Body of pancreas (tissue), 4 donors: ENCODE data around the gene UBA5. TPM values are rescaled to one million over a fixed set of nuclear protein-coding genes. Genes with fewer than 3 reads are reported as not detected.

ENCODE experiments used
- ATAC-seq: fragments of 150-250 bp; one replicate; pipeline ENCODE4 v1.9.1; 2016
- DNase-seq, 4 donors: peaks; one replicate each; pipeline ENCODE4 v3.0.0-alpha.2; 2019
- H3K27ac ChIP-seq, 4 donors: fragments of 200-600 bp; sonication (generic); 1 replicate in 3 of 4; 2 replicates in 1 of 4; pipeline versions ENCODE4 v1.5.1 to v1.6.1; 2016 to 2019; ENCODE audit warnings: mild to moderate bottlenecking in 1 of 4, mixed read lengths in 1 of 4, moderate library complexity in 1 of 4
- H3K27me3 ChIP-seq, 2 donors: fragments of 200-600 bp; sonication (generic); one replicate each; pipeline ENCODE4 v1.6.0; 2016; ENCODE audit warnings: mild to moderate bottlenecking in 1 of 2
- H3K36me3 ChIP-seq, 2 donors: fragments of 200-600 bp; sonication (generic); replicated peaks in 1 of 2; 2 replicates each; pipeline ENCODE4 v1.5.1; 2016; ENCODE audit warnings: low read depth in 2 of 2; ENCODE audit not compliant: insufficient read depth in 1 of 2
- H3K4me1 ChIP-seq: fragments of 200-600 bp; sonication (generic); one replicate; pipeline ENCODE4 v1.6.0; 2016
- H3K4me3 ChIP-seq, 2 donors: fragments of 200-600 bp; sonication (generic); 1 replicate in 1 of 2; 2 replicates in 1 of 2; pipeline ENCODE4 v1.5.1; 2016 to 2019
- H3K9me3 ChIP-seq, 3 donors: fragments of 200-600 bp; sonication (generic); 1 replicate in 2 of 3; 2 replicates in 1 of 3; pipeline ENCODE4 v1.5.1; 2016
- POLR2A ChIP-seq, 3 donors: fragments of 450-650 bp; IDR thresholded peaks; one replicate each; pipeline ENCODE4 v1.6.1; 2016; ENCODE audit warnings: antibody characterized with exemption in 3 of 3, mild to moderate bottlenecking in 2 of 3
- WGBS, 2 donors: methylation state at CpG; one replicate each; pipeline ENCODE4 v1.1.5; 2017; 5-methylcytosine and 5-hydroxymethylcytosine counted together
- intact Hi-C: fragments of 100-400 bp; cut with DNase I; formaldehyde crosslinking; loops from one replicate; pipeline ENCODE4 v1.15.1; 2023
- total RNA-seq, 2 donors: library from RNA; depleted of rRNA; stranded (reverse); fragments of >200 nt; gene quantifications; one replicate each; pipeline ENCODE4 v1.1.0, GENCODE V29; 2016
- TF ChIP-seq, protein P1 (sequence below), 7 experiments: fragments of 450-650 bp in 4 of 7; fragments of 200-600 bp in 3 of 7; sonication (generic) in 3 of 7; IDR thresholded peaks; one replicate each; pipeline ENCODE4 v1.5.1; 2016 to 2019; ENCODE audit warnings: antibody characterized with exemption in 7 of 7

UBA5 gene
- total RNA-seq, 2 donors from 2014 or later = 85.6 to 99.2 TPM

DNA sequence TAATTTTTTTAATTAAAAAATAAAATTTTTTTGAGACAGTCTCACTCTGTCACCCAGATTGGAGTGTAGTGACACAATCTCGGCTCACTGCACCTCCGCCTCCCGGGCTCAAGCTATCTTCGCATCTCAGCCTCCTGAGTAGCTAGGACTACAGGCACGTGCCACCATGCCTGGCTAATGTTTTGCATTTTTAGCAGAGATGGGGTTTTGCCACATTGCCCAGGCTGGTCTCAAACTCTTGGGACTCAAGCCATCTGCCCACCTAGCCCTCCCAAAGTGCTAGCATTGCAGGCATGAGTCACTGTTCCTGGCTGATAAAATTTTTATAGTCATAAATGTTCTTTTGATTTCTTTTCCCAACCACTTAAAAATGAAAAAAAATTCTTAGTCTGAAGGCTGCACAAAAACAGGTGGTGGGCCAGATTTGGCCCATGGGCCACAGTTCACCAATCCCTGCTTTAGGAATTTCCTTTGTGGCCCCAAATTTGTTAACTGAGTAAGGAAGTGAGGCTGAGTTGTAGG is 9.2 kb downstream of the UBA5 start:
- no peaks in the 10 kb centered on the region for H3K27me3 ChIP-seq
- TF ChIP-seq, protein P1, sequence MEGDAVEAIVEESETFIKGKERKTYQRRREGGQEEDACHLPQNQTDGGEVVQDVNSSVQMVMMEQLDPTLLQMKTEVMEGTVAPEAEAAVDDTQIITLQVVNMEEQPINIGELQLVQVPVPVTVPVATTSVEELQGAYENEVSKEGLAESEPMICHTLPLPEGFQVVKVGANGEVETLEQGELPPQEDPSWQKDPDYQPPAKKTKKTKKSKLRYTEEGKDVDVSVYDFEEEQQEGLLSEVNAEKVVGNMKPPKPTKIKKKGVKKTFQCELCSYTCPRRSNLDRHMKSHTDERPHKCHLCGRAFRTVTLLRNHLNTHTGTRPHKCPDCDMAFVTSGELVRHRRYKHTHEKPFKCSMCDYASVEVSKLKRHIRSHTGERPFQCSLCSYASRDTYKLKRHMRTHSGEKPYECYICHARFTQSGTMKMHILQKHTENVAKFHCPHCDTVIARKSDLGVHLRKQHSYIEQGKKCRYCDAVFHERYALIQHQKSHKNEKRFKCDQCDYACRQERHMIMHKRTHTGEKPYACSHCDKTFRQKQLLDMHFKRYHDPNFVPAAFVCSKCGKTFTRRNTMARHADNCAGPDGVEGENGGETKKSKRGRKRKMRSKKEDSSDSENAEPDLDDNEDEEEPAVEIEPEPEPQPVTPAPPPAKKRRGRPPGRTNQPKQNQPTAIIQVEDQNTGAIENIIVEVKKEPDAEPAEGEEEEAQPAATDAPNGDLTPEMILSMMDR (IDR thresholded peaks at IDR 0.05) = no peak
- TF ChIP-seq POLR2A (IDR thresholded peaks at IDR 0.05) = no peak
- H3K9me3 ChIP-seq = no peaks in the 10 kb centered on the region
- no peak overlapping the region for H3K27ac ChIP-seq
- 87 to 92% methylated on average over 5 of the region's 5 CpGs for WGBS, 2 donors
- peaks cover 48% of the 10 kb centered on the region for H3K4me1 ChIP-seq
- H3K4me3 ChIP-seq = no peak overlapping the region
- intact Hi-C loops = no loop called here
- no peak for ATAC-seq
- peaks cover 0 to 20% of the 10 kb centered on the region in 2 donors for H3K36me3 ChIP-seq
- no peak for DNase-seq

- Histone ChIP-seq H3K4me1 (no peaks in the 10 kb centered on the region), H3K27ac (no peak overlapping the region), H3K36me3 (peaks cover 0 to 36% of the 10 kb centered on the region in 2 donors), H3K4me3 (no peak overlapping the region), H3K27me3 (no peaks in the 10 kb centered on the region), H3K9me3 (no peaks in the 10 kb centered on the region)
- no peak for TF ChIP-seq POLR2A (IDR thresholded peaks at IDR 0.05)
- TF ChIP-seq, protein P1 (IDR thresholded peaks at IDR 0.05) = no peak
- no peak for DNase-seq
- ATAC-seq = no peak
- intact Hi-C loops = no loop called here
These were observed 15.3 kb downstream of the UBA5 start for GRCh38 chr3:132675408-132675807.

DNA sequence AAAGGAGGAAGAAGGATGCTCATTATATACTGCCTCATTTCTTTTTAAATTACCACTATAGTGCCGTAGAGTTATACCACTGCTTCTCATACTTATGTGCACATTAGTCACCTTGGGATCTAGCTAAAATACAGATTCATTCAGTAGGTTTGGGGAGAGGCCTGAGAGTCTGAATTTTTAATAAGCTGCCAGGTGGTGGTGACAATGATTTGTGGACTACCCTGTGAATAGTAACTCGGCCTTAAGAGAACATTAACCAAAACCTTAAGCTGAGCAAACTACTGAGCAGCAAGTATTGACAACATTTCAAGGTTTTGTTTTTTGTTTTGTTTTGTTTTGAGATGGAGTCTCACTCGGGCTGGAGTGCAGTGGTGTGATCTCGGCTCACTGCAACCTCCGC is 19.8 kb downstream of the UBA5 start:
- Histone ChIP-seq H3K4me3 (no peak overlapping the region), H3K4me1 (no peaks in the 10 kb centered on the region), H3K27me3 (no peaks in the 10 kb centered on the region), H3K27ac (no peak overlapping the region), H3K36me3 (peaks cover 0 to 14% of the 10 kb centered on the region in 2 donors), H3K9me3 (no peaks in the 10 kb centered on the region)
- DNase-seq (no peak), ATAC-seq (no peak)
- intact Hi-C loops = no loop called here
- no peak for TF ChIP-seq POLR2A (IDR thresholded peaks at IDR 0.05)
- TF ChIP-seq, protein P1 (IDR thresholded peaks at IDR 0.05) = no peak
- WGBS, 2 donors = 68 to 72% methylated on average over 5 of the region's 5 CpGs

- no peak for DNase-seq
- H3K27me3 ChIP-seq = no peaks in the 10 kb centered on the region
- H3K4me3 ChIP-seq = no peak overlapping the region
- H3K27ac ChIP-seq = no peak overlapping the region
- H3K36me3 ChIP-seq = peaks cover 0 to 11% of the 10 kb centered on the region in 2 donors
- no peak for ATAC-seq
- H3K9me3 ChIP-seq = no peaks in the 10 kb centered on the region
- intact Hi-C loops = no loop called here
- no peaks in the 10 kb centered on the region for H3K4me1 ChIP-seq
- WGBS, 2 donors = 88 to 92% methylated on average over 3 of the region's 3 CpGs
- TF ChIP-seq, protein P1 (IDR thresholded peaks at IDR 0.05) = no peak
- TF ChIP-seq POLR2A (IDR thresholded peaks at IDR 0.05) = no peak
These were observed 21.3 kb downstream of the UBA5 start for GRCh38 chr3:132681421-132681820.

GRCh38 chr3:132682201-132682600 is 22.1 kb downstream of the UBA5 start:
- intact Hi-C loops = no loop called here
- Histone ChIP-seq H3K27me3 (no peaks in the 10 kb centered on the region), H3K27ac (no peak overlapping the region), H3K4me1 (no peaks in the 10 kb centered on the region), H3K9me3 (no peaks in the 10 kb centered on the region), H3K4me3 (no peak overlapping the region), H3K36me3 (peaks cover 0 to 8% of the 10 kb centered on the region in 2 donors)
- no peak for TF ChIP-seq POLR2A (IDR thresholded peaks at IDR 0.05)
- TF ChIP-seq, protein P1 (IDR thresholded peaks at IDR 0.05) = no peak
- DNase-seq (no peak), ATAC-seq (no peak)
